SU-DHL-6 (cell line): ENCODE results near the gene BNC2.

Experiments used
- H2AFZ ChIP-seq: fragments of 200-600 bp; sonication (generic); 2 replicates; pipeline ENCODE4 v1.6.1; 2014; ENCODE audit warnings: low read depth, mild to moderate bottlenecking, moderate library complexity, mixed read lengths, antibody characterized with exemption, low read length; ENCODE audit not compliant: severe bottlenecking
- H3F3A ChIP-seq: fragments of 200-600 bp; shearing (Covaris generic); 2 replicates; pipeline ENCODE4 v1.6.0; 2016; ENCODE audit warnings: antibody characterized with exemption, mild to moderate bottlenecking; ENCODE audit not compliant: insufficient read depth
- H3K27ac ChIP-seq: fragments of 200-600 bp; sonication (generic); 2 replicates; pipeline ENCODE4 v1.5.1; 2016; ENCODE audit warnings: low read depth, mild to moderate bottlenecking, low read length, moderate library complexity, mixed read lengths
- H3K27me3 ChIP-seq: fragments of 200-600 bp; sonication (generic), shearing (Covaris generic); 2 replicates; pipeline ENCODE4 v1.6.0; 2014; ENCODE audit warnings: mild to moderate bottlenecking, low read length
- H3K36me3 ChIP-seq: fragments of 200-600 bp; sonication (generic); 2 replicates; pipeline ENCODE4 v1.6.1; 2014; ENCODE audit warnings: mild to moderate bottlenecking, low read length, mixed read lengths
- H3K4me2 ChIP-seq: fragments of 300-600, 200-600 bp; shearing (Covaris generic), sonication (generic); 2 replicates; pipeline ENCODE4 v1.6.0; 2014; ENCODE audit warnings: low read length, low read depth, mild to moderate bottlenecking; ENCODE audit not compliant: poor library complexity, severe bottlenecking
- H3K4me3 ChIP-seq: fragments of 200-600 bp; sonication (generic); 2 replicates; pipeline ENCODE4 v1.5.1; 2014; ENCODE audit warnings: antibody characterized with exemption, low read length, mild to moderate bottlenecking, mixed read lengths; ENCODE audit not compliant: insufficient read depth, poor library complexity, severe bottlenecking
- H3K79me2 ChIP-seq: fragments of 200-600 bp; sonication (generic); 2 replicates; pipeline ENCODE4 v1.6.1; 2014; ENCODE audit warnings: mild to moderate bottlenecking, low read length, moderate library complexity; ENCODE audit not compliant: insufficient read depth
- H3K9ac ChIP-seq: fragments of 200-600 bp; sonication (generic); 2 replicates; pipeline ENCODE4 v1.7.0; 2014; ENCODE audit warnings: mild to moderate bottlenecking, low read length
- H3K9me2 ChIP-seq: fragments of 200-600 bp; sonication (generic); replicated peaks from 2 replicates; pipeline ENCODE4 v1.6.1; 2014; ENCODE audit warnings: low read length; ENCODE audit not compliant: insufficient read depth
- H3K9me3 ChIP-seq: fragments of 200-600 bp; sonication (generic); 2 replicates; pipeline ENCODE4 v1.6.1; 2014; ENCODE audit warnings: low read length, mixed read lengths; ENCODE audit not compliant: insufficient read depth
- H4K20me1 ChIP-seq: fragments of 200-600 bp; sonication (generic); 2 replicates; pipeline ENCODE4 v1.6.1; 2014; ENCODE audit warnings: low read depth, mild to moderate bottlenecking, antibody characterized with exemption, low read length, moderate library complexity, mixed read lengths
- EZH2phosphoT487 ChIP-seq: fragments of 200-600 bp; sonication (generic), shearing (Covaris generic); conservative IDR thresholded peaks from 2 replicates; pipeline ENCODE4 v1.6.1; 2018; ENCODE audit warnings: mild to moderate bottlenecking, antibody characterized with exemption, low read length, moderate library complexity, mixed read lengths
- TF ChIP-seq, protein P1 (sequence below): fragments of 200-600 bp; sonication (generic); IDR thresholded peaks from one replicate; pipeline ENCODE4 v1.5.1; 2017; ENCODE audit warnings: antibody characterized with exemption, mild to moderate bottlenecking, low read length, moderate library complexity; ENCODE audit not compliant: insufficient read depth, poor library complexity, severe bottlenecking

BNC2 gene

DNA sequence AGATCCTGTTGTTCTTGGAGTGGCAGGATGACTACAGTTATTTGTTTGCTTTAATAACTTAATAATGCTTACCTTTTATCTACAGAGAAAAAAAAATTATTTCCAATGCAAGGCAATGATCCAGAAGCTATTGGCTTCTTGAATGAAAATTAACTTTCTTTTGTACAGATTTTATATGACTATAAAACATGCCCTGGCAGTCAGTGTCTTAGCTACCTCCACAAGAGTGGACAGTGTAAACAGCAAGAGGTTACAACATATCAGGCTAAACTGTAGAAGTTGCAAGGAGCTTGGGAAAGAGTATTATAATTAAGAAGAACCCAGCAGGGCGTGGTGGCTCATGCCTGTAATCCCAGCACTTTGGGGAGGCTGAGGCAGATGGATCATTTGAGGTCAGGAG lies 49.1 kb downstream of the BNC2 start:
- H4K20me1 ChIP-seq: no peaks in the 10 kb centered on the region
- TF ChIP-seq, protein P1, sequence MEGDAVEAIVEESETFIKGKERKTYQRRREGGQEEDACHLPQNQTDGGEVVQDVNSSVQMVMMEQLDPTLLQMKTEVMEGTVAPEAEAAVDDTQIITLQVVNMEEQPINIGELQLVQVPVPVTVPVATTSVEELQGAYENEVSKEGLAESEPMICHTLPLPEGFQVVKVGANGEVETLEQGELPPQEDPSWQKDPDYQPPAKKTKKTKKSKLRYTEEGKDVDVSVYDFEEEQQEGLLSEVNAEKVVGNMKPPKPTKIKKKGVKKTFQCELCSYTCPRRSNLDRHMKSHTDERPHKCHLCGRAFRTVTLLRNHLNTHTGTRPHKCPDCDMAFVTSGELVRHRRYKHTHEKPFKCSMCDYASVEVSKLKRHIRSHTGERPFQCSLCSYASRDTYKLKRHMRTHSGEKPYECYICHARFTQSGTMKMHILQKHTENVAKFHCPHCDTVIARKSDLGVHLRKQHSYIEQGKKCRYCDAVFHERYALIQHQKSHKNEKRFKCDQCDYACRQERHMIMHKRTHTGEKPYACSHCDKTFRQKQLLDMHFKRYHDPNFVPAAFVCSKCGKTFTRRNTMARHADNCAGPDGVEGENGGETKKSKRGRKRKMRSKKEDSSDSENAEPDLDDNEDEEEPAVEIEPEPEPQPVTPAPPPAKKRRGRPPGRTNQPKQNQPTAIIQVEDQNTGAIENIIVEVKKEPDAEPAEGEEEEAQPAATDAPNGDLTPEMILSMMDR: no peak
- TF ChIP-seq EZH2phosphoT487: no peak
- no peaks in the 10 kb centered on the region for H3K9me3 ChIP-seq
- H3K4me2 ChIP-seq: no peak overlapping the region
- H3K79me2 ChIP-seq: no peaks in the 10 kb centered on the region
- no peaks in the 10 kb centered on the region for H3K36me3 ChIP-seq
- no peaks in the 10 kb centered on the region for H3K27me3 ChIP-seq
- H3F3A ChIP-seq: no peaks in the 10 kb centered on the region
- no peak overlapping the region for H3K9ac ChIP-seq
- H3K4me3 ChIP-seq: no peak overlapping the region
- H3K27ac ChIP-seq: no peak overlapping the region
- no peak overlapping the region for H2AFZ ChIP-seq
- H3K9me2 ChIP-seq: no peaks in the 10 kb centered on the region

DNA sequence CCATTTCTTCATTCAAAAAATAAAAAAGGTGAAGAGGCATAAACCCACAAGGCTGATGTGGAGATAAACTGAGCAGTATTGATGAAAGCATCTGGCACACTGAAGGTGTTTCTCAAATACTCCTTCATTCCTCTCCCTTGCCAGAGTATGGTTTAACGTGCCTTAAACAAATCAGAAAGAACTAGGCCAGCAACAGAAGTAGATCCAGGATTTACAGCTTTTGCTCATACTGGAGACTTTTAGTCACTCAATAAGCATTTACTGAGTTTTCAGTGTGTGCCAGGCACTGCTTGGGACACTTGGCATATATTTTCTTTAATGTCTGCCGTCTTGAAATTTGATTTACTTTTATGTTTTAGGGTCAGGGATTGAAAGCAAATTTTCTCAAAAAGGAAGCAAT lies 53.0 kb downstream of the BNC2 start:
- H3K9ac ChIP-seq: no peak overlapping the region
- H4K20me1 ChIP-seq: no peaks in the 10 kb centered on the region
- H3K79me2 ChIP-seq: no peaks in the 10 kb centered on the region
- TF ChIP-seq, protein P1: no peak
- TF ChIP-seq EZH2phosphoT487: no peak
- H3K4me3 ChIP-seq: no peak overlapping the region
- no peaks in the 10 kb centered on the region for H3F3A ChIP-seq
- H3K9me3 ChIP-seq: no peaks in the 10 kb centered on the region
- no peaks in the 10 kb centered on the region for H3K9me2 ChIP-seq
- H3K27ac ChIP-seq: no peak overlapping the region
- no peaks in the 10 kb centered on the region for H3K36me3 ChIP-seq
- H3K4me2 ChIP-seq: no peak overlapping the region
- H3K27me3 ChIP-seq: no peaks in the 10 kb centered on the region
- H2AFZ ChIP-seq: no peak overlapping the region

DNA sequence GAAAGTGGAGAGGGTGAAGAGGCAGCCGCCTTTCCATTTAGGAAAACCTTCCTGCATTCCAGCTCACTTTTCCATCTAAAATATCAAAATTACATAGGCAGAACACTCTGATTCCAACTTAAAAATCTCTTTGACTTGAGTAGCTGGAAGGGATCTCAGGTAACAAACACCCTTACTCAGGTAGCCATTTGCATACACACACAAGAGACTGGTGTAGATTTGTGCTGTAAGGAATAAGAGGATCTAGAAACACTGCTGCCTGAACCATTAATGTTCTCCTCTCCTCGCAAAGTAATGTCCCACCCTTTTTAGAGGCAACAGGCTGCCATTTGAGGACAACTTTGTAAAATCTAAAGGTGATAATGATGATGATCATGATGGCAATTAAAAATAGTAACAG lies 53.5 kb downstream of the BNC2 start:
- Histone ChIP-seq H3K4me2 (no peak overlapping the region), H3K9me3 (no peaks in the 10 kb centered on the region)

More for the DNA sequence above, 53.5 kb downstream of the BNC2 start:
- H3K27me3 ChIP-seq: no peaks in the 10 kb centered on the region
- no peak overlapping the region for H3K27ac ChIP-seq
- no peaks in the 10 kb centered on the region for H3F3A ChIP-seq
- no peaks in the 10 kb centered on the region for H3K36me3 ChIP-seq
- no peak for TF ChIP-seq EZH2phosphoT487
- TF ChIP-seq, protein P1: no peak
- H3K4me3 ChIP-seq: no peak overlapping the region
- H2AFZ ChIP-seq: no peak overlapping the region
- H3K9me2 ChIP-seq: no peaks in the 10 kb centered on the region
- H3K9ac ChIP-seq: no peak overlapping the region
- no peaks in the 10 kb centered on the region for H4K20me1 ChIP-seq
- no peaks in the 10 kb centered on the region for H3K79me2 ChIP-seq
